GM12891 (cell line): ENCODE data around the gene RTN4RL1.

Experiments
- PAX5 ChIP-seq: IDR thresholded peaks from 2 replicates; pipeline ENCODE4 v1.6.1; 2011; ENCODE audit warnings: low read length, moderate library complexity, mild to moderate bottlenecking; ENCODE audit not compliant: insufficient read depth, severe bottlenecking
- POLR2A ChIP-seq: IDR thresholded peaks from 2 replicates; pipeline ENCODE4 v1.6.1; 2011; ENCODE audit warnings: low read depth, low read length, control low read depth
- POLR2AphosphoS5 ChIP-seq: IDR thresholded peaks from 2 replicates; pipeline ENCODE4 v1.6.1; 2011; ENCODE audit warnings: low read depth, low read length, control low read depth
- SPI1 ChIP-seq: IDR thresholded peaks from 2 replicates; pipeline ENCODE4 v1.6.1; 2011; ENCODE audit warnings: low read depth, low read length, control low read depth
- TAF1 ChIP-seq: IDR thresholded peaks from 2 replicates; pipeline ENCODE4 v1.6.1; 2011; ENCODE audit warnings: low read depth, low read length, control low read depth

- TF ChIP-seq TAF1 (no peak), POLR2AphosphoS5 (no peak), POLR2A (no peak), PAX5 (no peak), SPI1 (no peak)
Observed at GRCh38 chr17:2023692-2024571, 1.2 kb downstream of the RTN4RL1 start.
